GM18499 (cell line): ENCODE results near the gene PHYKPL.
"Not testable (repeated sequence)": the region's sequence is repeated elsewhere in the genome, so short reads cannot be mapped to it uniquely, and the experiment has no call there.

Source experiments
- ATAC-seq: cut with Tn5 transposase; IDR thresholded peaks from one replicate; pipeline ENCODE4 v1.9.1; 2021; ENCODE audit warnings: moderate number of reproducible peaks; ENCODE audit not compliant: insufficient read depth, unreplicated experiment

The PHYKPL gene

GRCh38 chr5:178240766-178241165 is 8.2 kb upstream of the PHYKPL start:
- ATAC-seq: no peak

- ATAC-seq: no peak
Measured at GRCh38 chr5:178240341-178240741, 7.7 kb upstream of the PHYKPL start.

- ATAC-seq: not testable (repeated sequence)
Measured at GRCh38 chr5:178239626-178240301, 7.2 kb upstream of the PHYKPL start.

GRCh38 chr5:178238711-178239592 is 6.3 kb upstream of the PHYKPL start:
- ATAC-seq: no peak

GRCh38 chr5:178238313-178238635 is 5.7 kb upstream of the PHYKPL start:
- ATAC-seq: no peak

GRCh38 chr5:178237431-178238312 is 5.1 kb upstream of the PHYKPL start:
- no peak for ATAC-seq

GRCh38 chr5:178236679-178237078 is 4.1 kb upstream of the PHYKPL start:
- ATAC-seq: no peak

GRCh38 chr5:178236126-178236525 is 3.5 kb upstream of the PHYKPL start:
- no peak for ATAC-seq

DNA sequence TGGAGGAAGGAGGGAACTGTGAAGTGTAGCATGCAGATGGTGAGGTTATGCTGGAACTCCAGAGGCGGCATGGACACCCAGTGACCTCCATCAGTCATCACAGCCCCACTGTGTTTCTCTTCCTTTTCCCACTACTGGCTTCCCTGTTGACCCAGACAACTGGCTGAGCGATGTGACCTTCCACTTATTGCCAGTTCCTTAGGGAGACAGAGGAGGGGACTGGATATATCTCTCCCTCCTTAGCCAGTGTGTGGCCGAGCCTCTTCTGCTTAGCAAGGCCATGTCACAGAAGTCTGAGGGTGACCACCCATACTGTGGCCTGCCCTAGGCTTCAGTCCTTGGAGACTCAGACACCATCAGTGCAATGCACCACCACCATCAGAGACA is 3.0 kb upstream of the PHYKPL start:
- no peak for ATAC-seq

- ATAC-seq: no peak
Measured at GRCh38 chr5:178234750-178235587, 2.4 kb upstream of the PHYKPL start.

DNA sequence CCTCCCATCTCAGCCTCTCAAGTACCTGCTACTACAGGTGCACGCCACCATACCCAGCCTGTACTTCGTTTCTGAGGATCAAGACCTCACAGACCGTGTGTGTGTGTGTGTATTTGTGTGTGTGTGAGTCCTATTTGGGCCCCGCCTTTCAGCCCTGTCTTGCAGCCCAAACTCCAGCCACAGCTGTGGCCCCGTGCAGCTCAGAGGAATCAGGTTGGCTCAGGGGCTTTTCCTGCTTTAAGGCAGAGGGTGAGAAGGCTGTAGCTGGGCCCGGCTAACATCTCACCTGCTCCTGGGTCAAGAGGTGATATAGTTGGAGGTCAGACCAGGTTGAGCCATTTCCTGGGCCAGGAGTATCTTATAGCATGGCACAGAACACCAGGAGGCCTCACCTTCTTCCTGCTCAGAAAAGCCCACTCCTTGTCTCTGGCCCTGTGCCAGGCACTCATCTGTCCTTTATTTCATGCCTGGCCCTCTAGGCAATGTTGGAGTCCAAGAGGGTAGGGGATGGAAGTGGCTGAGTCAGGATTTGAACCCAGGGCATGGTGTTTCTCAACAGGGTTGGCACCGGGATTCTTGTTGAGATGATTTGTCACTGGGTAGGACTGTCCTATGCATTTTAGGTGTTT is 1.6 kb upstream of the PHYKPL start:
- no peak for ATAC-seq

DNA sequence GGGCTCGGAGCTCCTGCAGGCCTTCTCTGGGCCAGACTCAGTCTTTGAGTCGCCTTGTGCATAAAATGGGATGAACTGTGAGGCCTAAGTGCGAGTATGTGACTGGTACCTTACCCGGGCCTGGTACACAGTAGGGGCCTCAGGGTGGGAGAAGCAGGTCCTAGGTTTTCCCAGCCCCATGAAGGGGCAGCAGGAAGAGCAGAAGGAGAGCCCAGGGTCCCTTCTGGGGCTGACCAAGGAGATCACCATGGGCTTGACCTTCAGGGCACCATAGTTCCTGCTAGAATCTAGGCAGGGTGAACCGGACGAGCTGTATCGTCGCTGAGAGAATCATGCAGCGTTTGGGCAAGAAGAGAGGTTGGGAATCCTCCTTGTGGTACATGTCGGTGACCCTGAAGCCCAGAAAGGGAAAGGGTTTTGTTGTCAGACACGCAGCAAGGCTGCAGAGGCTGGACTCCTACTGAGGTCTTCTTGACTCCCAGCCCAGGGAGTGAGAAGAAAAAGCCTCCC is 373 bp upstream of the PHYKPL start:
- no peak for ATAC-seq

GRCh38 chr5:178231539-178232123 is 971 bp downstream of the PHYKPL start:
- no peak for ATAC-seq

GRCh38 chr5:178230879-178231538 is 1.6 kb downstream of the PHYKPL start:
- no peak for ATAC-seq

- no peak for ATAC-seq
Measured at GRCh38 chr5:178229861-178230260, 2.7 kb downstream of the PHYKPL start.

DNA sequence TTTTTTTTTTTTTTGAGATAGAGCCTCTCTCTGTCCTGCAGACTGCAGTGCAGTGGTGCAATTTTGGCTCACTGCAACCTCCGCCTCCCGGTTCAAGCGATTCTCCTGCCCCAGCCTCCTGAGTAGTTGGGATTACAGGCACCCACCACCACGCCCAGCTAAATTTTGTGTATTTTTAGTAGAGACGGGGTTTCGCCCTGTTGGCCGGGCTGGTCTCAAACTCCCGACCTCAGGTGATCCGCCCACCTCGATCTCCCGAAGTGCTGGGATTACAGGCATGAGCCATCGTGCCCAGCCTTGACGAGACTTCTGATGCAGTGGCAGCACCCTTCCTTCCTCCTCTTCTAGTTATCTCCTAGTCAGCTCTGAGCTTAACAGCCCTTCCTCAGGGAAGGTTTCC is 3.5 kb downstream of the PHYKPL start:
- ATAC-seq: not testable (repeated sequence)

DNA sequence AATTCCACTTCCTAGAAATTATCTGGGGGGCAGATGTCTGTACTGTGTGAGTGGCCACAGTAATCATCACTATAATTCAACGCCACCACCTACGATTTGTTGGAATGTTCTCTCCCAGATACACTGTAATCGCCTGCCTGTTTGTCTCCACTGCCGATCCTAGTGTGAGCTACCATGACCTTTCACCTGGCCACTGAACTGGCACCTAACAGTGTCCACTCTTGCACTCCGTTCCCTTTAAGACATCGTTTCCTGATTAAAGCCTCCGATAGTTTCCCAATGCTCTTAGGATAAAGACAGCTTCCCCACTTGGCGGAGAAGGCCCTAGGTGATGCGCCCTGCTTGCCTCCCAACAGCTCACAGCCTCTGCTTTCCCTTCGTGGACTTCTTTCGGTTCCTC is 4.0 kb downstream of the PHYKPL start:
- no peak for ATAC-seq

GRCh38 chr5:178227929-178228328 is 4.7 kb downstream of the PHYKPL start:
- ATAC-seq: no peak
